DOHH2 (cell line): ENCODE measurements around the gene LRRC74B.

ENCODE experiments used
- EZH2phosphoT487 ChIP-seq: fragments of 200-600 bp; sonication (generic); IDR thresholded peaks from 2 replicates; pipeline ENCODE4 v1.6.1; 2017; ENCODE audit warnings: borderline replicate concordance, mild to moderate bottlenecking, antibody characterized with exemption, low read length, moderate library complexity, mixed read lengths
- TF ChIP-seq, protein P1 (sequence below): fragments of 200-600 bp; sonication (generic); IDR thresholded peaks from one replicate; pipeline ENCODE4 v1.5.1; 2014; ENCODE audit warnings: antibody characterized with exemption, mild to moderate bottlenecking, low read depth, low read length; ENCODE audit not compliant: poor library complexity, severe bottlenecking

DNA sequence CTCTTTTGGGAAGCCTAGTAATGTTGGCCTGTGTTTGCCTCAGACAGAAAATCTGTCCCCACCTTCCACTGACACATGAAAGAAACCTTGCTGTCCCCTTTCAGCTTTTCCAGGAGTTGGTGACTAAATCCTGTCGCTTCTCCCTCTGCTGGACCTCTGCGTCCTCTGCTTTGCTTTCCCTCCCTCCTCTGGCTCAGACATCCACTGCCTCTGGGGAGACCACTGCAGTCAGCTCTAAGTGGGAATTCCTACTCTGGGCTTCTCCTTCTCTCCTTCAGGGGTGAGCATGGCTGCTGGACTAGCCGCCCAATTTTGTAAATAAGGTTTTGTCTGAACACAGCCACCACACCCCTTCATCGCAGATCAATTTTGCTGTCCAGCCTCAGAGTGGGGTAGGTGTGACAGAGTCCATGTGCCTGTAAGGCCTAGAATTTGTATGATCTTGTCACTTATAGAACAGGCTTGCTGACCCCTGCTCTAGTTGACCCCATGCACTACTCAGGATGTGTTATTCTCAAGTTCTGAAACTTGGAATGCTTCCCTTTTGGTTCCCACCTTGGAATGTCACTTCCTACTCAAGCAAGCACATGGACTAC lies 23.0 kb downstream of the LRRC74B start:
- no peak for TF ChIP-seq EZH2phosphoT487
- TF ChIP-seq, protein P1, sequence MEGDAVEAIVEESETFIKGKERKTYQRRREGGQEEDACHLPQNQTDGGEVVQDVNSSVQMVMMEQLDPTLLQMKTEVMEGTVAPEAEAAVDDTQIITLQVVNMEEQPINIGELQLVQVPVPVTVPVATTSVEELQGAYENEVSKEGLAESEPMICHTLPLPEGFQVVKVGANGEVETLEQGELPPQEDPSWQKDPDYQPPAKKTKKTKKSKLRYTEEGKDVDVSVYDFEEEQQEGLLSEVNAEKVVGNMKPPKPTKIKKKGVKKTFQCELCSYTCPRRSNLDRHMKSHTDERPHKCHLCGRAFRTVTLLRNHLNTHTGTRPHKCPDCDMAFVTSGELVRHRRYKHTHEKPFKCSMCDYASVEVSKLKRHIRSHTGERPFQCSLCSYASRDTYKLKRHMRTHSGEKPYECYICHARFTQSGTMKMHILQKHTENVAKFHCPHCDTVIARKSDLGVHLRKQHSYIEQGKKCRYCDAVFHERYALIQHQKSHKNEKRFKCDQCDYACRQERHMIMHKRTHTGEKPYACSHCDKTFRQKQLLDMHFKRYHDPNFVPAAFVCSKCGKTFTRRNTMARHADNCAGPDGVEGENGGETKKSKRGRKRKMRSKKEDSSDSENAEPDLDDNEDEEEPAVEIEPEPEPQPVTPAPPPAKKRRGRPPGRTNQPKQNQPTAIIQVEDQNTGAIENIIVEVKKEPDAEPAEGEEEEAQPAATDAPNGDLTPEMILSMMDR = no peak
